Neural cell (in vitro differentiated cells): ENCODE data around the gene TUBB3. TPM values are rescaled to one million over a fixed set of nuclear protein-coding genes. Genes with fewer than 3 reads are reported as not detected.

Source experiments
- H2AFZ ChIP-seq: fragments of 200-600, 300-800 bp; sonication (generic), shearing (Covaris generic); 2 replicates; pipeline ENCODE4 v1.6.0; 2014; ENCODE audit warnings: low read depth, mild to moderate bottlenecking, antibody characterized with exemption, low read length, moderate library complexity
- H3F3A ChIP-seq: fragments of 200-600 bp; shearing (Covaris generic); 2 replicates; pipeline ENCODE4 v1.6.1; 2016; ENCODE audit warnings: mild to moderate bottlenecking, moderate library complexity, mixed read lengths, antibody characterized with exemption, low read length; ENCODE audit not compliant: insufficient read depth, poor library complexity, severe bottlenecking
- H3K27ac ChIP-seq: fragments of 200-600, 300-800 bp; sonication (generic), shearing (Covaris generic); 2 replicates; pipeline ENCODE4 v1.5.1; 2014; ENCODE audit warnings: mild to moderate bottlenecking, low read length, moderate library complexity
- H3K27me3 ChIP-seq: fragments of 300-800, 200-600 bp; sonication (generic), shearing (Covaris generic); 2 replicates; pipeline ENCODE4 v1.6.0; 2014; ENCODE audit warnings: mild to moderate bottlenecking, low read depth, low read length, moderate library complexity; ENCODE audit not compliant: insufficient read depth
- H3K36me3 ChIP-seq: fragments of 300-800, 200-600 bp; sonication (generic), shearing (Covaris generic); 2 replicates; pipeline ENCODE4 v1.5.1; 2014; ENCODE audit warnings: mild to moderate bottlenecking, antibody characterized with exemption, low read length, moderate library complexity; ENCODE audit not compliant: insufficient read depth
- H3K4me2 ChIP-seq: fragments of 300-800, 200-600 bp; sonication (generic), shearing (Covaris generic); 2 replicates; pipeline ENCODE4 v1.6.0; 2014; ENCODE audit warnings: mild to moderate bottlenecking, low read length
- H3K4me3 ChIP-seq: fragments of 300-800, 200-600 bp; sonication (generic), shearing (Covaris generic); 2 replicates; pipeline ENCODE4 v1.5.1; 2014; ENCODE audit warnings: mild to moderate bottlenecking, low read length, moderate library complexity
- H3K79me2 ChIP-seq: fragments of 200-600 bp; shearing (Covaris generic); replicated peaks from 2 replicates; pipeline ENCODE4 v1.6.0; 2014; ENCODE audit warnings: mild to moderate bottlenecking, low read length, moderate library complexity; ENCODE audit not compliant: insufficient read depth
- H3K9ac ChIP-seq: fragments of 300-800, 200-600 bp; sonication (generic), shearing (Covaris generic); 2 replicates; pipeline ENCODE4 v1.6.1; 2016; ENCODE audit warnings: mild to moderate bottlenecking, low read length, mixed read lengths
- H3K9me2 ChIP-seq: fragments of 200-600 bp; shearing (Covaris generic); 2 replicates; pipeline ENCODE4 v1.6.1; 2016; ENCODE audit warnings: mild to moderate bottlenecking, low read length, mixed read lengths; ENCODE audit not compliant: insufficient read depth
- H3K9me3 ChIP-seq: fragments of 200-600, 300-800 bp; sonication (generic), shearing (Covaris generic); 2 replicates; pipeline ENCODE4 v1.6.1; 2016; ENCODE audit warnings: mild to moderate bottlenecking, mixed run types, low read length, moderate library complexity, mixed read lengths
- H4K20me1 ChIP-seq: fragments of 200-600 bp; shearing (Covaris generic); 2 replicates; pipeline ENCODE4 v1.6.1; 2016; ENCODE audit warnings: mild to moderate bottlenecking, mixed run types; ENCODE audit not compliant: insufficient read depth
- EP300 ChIP-seq: fragments of 450-650 bp; conservative IDR thresholded peaks from 2 replicates; pipeline ENCODE4 v1.6.1; 2014; ENCODE audit warnings: antibody characterized with exemption, mild to moderate bottlenecking, moderate library complexity; ENCODE audit not compliant: poor library complexity, severe bottlenecking
- EZH2 ChIP-seq: fragments of 200-600, 300-800 bp; shearing (Covaris generic), sonication (generic); IDR thresholded peaks from 2 replicates; pipeline ENCODE4 v1.6.1; 2014; ENCODE audit warnings: antibody characterized with exemption, low read length, borderline replicate concordance, mild to moderate bottlenecking; ENCODE audit not compliant: insufficient read depth, poor library complexity, severe bottlenecking
- MXI1 ChIP-seq: fragments of 450-650 bp; conservative IDR thresholded peaks from 2 replicates; pipeline ENCODE4 v1.6.1; 2014; ENCODE audit warnings: antibody characterized with exemption, mild to moderate bottlenecking; ENCODE audit not compliant: poor library complexity, severe bottlenecking
- POLR2AphosphoS5 ChIP-seq: IDR thresholded peaks from 2 replicates; pipeline ENCODE4 v1.6.1; 2012
- RAD21 ChIP-seq: fragments of 450-650 bp; conservative IDR thresholded peaks from 2 replicates; pipeline ENCODE4 v1.6.1; 2014; ENCODE audit warnings: antibody characterized with exemption, mild to moderate bottlenecking, moderate library complexity
- SMC3 ChIP-seq: fragments of 450-650 bp; conservative IDR thresholded peaks from 2 replicates; pipeline ENCODE4 v1.6.1; 2014; ENCODE audit warnings: antibody characterized with exemption, mild to moderate bottlenecking, moderate library complexity; ENCODE audit not compliant: poor library complexity
- TAF1 ChIP-seq: IDR thresholded peaks from 2 replicates; pipeline ENCODE4 v1.6.1; 2012; ENCODE audit warnings: low read depth
- polyA plus RNA-seq: library from polyadenylated mRNA; depleted of rRNA; stranded (reverse); fragments of >200 nt; gene quantifications from 2 replicates; pipeline ENCODE4 v1.2.3, GENCODE V29; 2014
- TF ChIP-seq, protein P1 (sequence below): IDR thresholded peaks from 2 replicates; pipeline ENCODE4 v1.6.1; 2012; ENCODE audit warnings: borderline replicate concordance
- TF ChIP-seq, protein P2 (sequence below): fragments of 450-650 bp; IDR thresholded peaks from 2 replicates; pipeline ENCODE4 v1.5.1; 2014; ENCODE audit warnings: antibody characterized with exemption, mild to moderate bottlenecking, moderate library complexity; ENCODE audit not compliant: poor library complexity, severe bottlenecking

Gene TUBB3
- polyA plus RNA-seq, 1 donor from 2014 or later = 2,442 TPM

DNA sequence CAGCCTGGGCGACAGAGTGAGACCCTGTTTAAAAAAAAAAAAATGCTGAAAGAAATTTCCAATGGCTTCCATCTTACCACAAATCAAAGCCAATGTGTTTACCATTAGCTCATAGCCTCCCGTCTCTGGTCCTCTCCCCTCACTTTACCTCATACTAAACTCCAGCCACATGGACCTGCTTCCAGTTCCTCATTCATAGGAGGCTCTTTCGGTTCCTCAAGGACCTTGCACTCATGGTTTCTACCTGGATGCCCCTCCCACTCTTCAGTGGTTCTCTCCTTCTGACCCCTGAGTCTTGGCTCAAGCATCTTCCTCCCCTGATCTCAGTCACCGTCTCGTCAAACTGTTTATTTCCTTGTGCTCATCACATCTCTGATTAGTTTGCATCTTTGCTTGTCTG lies 21.6 kb downstream of the TUBB3 start:
- peaks cover 7% of the 10 kb centered on the region for H3K36me3 ChIP-seq
- no peak overlapping the region for H2AFZ ChIP-seq
- TF ChIP-seq EP300 = no peak
- H3K4me3 ChIP-seq = no peak overlapping the region
- H3K79me2 ChIP-seq = peaks cover 4% of the 10 kb centered on the region
- no peaks in the 10 kb centered on the region for H3K9me2 ChIP-seq
- H3K9ac ChIP-seq = no peak overlapping the region
- no peaks in the 10 kb centered on the region for H3K9me3 ChIP-seq
- H4K20me1 ChIP-seq = no peaks in the 10 kb centered on the region
- no peak overlapping the region for H3K27ac ChIP-seq
- H3F3A ChIP-seq = no peaks in the 10 kb centered on the region
- H3K4me2 ChIP-seq = no peak overlapping the region
- no peaks in the 10 kb centered on the region for H3K27me3 ChIP-seq

DNA sequence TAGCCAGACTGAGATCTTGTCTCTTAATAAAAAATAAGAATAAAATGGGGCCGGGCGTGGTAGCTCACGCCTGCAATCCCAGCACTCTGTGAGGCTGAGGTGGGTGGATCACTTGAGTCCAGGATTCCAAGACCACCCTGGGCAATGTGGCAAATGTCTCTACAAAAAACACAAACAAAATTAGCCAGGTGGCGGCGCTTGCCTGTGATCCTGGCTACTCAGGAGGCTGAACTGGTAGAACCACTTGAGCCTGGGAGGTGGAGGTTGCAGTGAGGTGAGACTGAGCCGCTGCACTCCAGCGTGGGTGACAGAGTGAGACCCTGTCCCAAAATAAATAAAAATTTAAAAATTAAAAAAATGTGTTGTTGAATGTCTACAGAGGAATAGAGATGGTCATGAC lies 22.5 kb downstream of the TUBB3 start:
- H3K36me3 ChIP-seq = peaks cover 7% of the 10 kb centered on the region
- no peaks in the 10 kb centered on the region for H3K27me3 ChIP-seq
- no peak overlapping the region for H3K27ac ChIP-seq
- no peak overlapping the region for H2AFZ ChIP-seq
- H3K4me3 ChIP-seq = no peak overlapping the region
- no peak overlapping the region for H3K4me2 ChIP-seq
- TF ChIP-seq, protein P1, sequence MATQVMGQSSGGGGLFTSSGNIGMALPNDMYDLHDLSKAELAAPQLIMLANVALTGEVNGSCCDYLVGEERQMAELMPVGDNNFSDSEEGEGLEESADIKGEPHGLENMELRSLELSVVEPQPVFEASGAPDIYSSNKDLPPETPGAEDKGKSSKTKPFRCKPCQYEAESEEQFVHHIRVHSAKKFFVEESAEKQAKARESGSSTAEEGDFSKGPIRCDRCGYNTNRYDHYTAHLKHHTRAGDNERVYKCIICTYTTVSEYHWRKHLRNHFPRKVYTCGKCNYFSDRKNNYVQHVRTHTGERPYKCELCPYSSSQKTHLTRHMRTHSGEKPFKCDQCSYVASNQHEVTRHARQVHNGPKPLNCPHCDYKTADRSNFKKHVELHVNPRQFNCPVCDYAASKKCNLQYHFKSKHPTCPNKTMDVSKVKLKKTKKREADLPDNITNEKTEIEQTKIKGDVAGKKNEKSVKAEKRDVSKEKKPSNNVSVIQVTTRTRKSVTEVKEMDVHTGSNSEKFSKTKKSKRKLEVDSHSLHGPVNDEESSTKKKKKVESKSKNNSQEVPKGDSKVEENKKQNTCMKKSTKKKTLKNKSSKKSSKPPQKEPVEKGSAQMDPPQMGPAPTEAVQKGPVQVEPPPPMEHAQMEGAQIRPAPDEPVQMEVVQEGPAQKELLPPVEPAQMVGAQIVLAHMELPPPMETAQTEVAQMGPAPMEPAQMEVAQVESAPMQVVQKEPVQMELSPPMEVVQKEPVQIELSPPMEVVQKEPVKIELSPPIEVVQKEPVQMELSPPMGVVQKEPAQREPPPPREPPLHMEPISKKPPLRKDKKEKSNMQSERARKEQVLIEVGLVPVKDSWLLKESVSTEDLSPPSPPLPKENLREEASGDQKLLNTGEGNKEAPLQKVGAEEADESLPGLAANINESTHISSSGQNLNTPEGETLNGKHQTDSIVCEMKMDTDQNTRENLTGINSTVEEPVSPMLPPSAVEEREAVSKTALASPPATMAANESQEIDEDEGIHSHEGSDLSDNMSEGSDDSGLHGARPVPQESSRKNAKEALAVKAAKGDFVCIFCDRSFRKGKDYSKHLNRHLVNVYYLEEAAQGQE = no peak
- TF ChIP-seq, protein P2, sequence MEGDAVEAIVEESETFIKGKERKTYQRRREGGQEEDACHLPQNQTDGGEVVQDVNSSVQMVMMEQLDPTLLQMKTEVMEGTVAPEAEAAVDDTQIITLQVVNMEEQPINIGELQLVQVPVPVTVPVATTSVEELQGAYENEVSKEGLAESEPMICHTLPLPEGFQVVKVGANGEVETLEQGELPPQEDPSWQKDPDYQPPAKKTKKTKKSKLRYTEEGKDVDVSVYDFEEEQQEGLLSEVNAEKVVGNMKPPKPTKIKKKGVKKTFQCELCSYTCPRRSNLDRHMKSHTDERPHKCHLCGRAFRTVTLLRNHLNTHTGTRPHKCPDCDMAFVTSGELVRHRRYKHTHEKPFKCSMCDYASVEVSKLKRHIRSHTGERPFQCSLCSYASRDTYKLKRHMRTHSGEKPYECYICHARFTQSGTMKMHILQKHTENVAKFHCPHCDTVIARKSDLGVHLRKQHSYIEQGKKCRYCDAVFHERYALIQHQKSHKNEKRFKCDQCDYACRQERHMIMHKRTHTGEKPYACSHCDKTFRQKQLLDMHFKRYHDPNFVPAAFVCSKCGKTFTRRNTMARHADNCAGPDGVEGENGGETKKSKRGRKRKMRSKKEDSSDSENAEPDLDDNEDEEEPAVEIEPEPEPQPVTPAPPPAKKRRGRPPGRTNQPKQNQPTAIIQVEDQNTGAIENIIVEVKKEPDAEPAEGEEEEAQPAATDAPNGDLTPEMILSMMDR = no peak
- TF ChIP-seq MXI1 (no peak), RAD21 (no peak), TAF1 (no peak), EZH2 (no peak), EP300 (no peak), SMC3 (no peak), POLR2AphosphoS5 (no peak)
- H3F3A ChIP-seq = no peaks in the 10 kb centered on the region
- H3K9me2 ChIP-seq = no peaks in the 10 kb centered on the region
- no peaks in the 10 kb centered on the region for H3K9me3 ChIP-seq
- H4K20me1 ChIP-seq = no peaks in the 10 kb centered on the region
- H3K79me2 ChIP-seq = peaks cover 4% of the 10 kb centered on the region
- H3K9ac ChIP-seq = no peak overlapping the region

DNA sequence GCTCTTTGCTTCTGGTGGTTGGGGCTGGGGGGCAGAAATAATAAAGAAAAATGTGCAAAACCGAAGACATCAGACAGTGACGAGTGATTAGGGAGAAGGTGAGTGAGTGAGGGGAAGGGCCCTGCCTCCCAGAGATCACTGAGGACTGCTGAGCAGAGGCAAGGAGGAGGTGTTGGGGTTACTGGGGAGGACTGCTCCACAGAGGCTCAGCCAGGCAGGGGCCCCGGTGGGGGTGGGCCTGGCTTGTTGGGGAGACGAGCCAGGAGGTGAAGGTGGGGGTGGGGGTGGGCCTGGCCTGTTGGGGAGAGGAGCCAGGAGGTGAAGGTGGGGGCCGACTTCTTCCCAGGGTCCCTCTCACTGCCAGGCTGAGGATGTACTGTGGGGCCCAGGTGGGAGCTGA lies 23.4 kb downstream of the TUBB3 start:
- Histone ChIP-seq H3K9me3 (no peaks in the 10 kb centered on the region), H3K27me3 (no peaks in the 10 kb centered on the region), H4K20me1 (no peaks in the 10 kb centered on the region), H3K27ac (no peak overlapping the region), H3K9ac (no peak overlapping the region), H3K4me3 (no peak overlapping the region), H3K4me2 (no peak overlapping the region), H2AFZ (no peak overlapping the region), H3F3A (no peaks in the 10 kb centered on the region), H3K9me2 (no peaks in the 10 kb centered on the region), H3K79me2 (peaks cover 4% of the 10 kb centered on the region), H3K36me3 (peaks cover 7% of the 10 kb centered on the region)
- no peak for TF ChIP-seq TAF1
- no peak for TF ChIP-seq EZH2
- TF ChIP-seq SMC3 = no peak
- TF ChIP-seq, protein P1 = no peak
- TF ChIP-seq, protein P2 = no peak
- no peak for TF ChIP-seq EP300
- no peak for TF ChIP-seq POLR2AphosphoS5
- no peak for TF ChIP-seq RAD21
- no peak for TF ChIP-seq MXI1
